MM.1S (cell line): Measurements from ENCODE around the gene GNAI3.

Experiments
- EZH2 ChIP-seq: fragments of 300-600 bp; sonication (generic); optimal IDR thresholded peaks from 2 replicates; pipeline ENCODE3; 2017; ENCODE audit warnings: low read depth, mild to moderate bottlenecking, antibody characterized with exemption, low read length, mixed read lengths
- EZH2phosphoT487 ChIP-seq: fragments of 300-600 bp; sonication (generic); IDR thresholded peaks from 2 replicates; pipeline ENCODE4 v1.6.1; 2018; ENCODE audit warnings: antibody characterized with exemption, low read length

DNA sequence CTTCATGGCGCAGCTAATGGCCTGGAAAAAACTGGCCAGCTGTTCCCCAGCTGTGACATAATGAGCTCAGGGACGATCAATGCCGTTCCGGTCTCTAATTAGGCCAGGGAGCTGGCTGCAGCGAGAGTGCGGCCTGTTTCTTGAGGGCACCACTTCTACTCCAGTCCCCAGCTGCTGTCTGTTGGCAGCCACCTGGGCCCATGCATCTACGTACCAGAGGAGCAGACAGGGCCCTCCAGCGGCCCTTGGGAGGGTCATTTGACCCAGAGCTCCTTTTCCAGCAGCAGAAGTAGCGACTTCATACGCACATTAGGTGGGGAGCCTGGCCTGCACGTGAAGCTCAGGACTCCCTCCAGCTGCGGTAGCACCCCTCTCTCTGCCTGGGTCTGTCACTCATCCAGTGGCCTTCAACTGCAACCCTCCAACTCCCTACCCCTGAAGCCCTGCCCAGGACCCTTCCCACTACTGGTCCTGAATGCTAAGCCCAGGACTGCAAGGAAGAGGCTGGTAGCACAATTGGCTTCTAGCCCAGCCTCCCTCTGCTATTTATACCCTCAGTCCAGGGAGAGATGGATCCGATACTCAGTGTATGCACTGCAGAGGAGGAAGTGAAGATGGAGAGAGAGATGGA lies 17.8 kb upstream of the GNAI3 start:
- TF ChIP-seq EZH2phosphoT487 (no peak), EZH2 (no peak)
